COLO668 (cell line): Measurements from ENCODE around the gene HINT1.
"Not testable (repeated sequence)": the region's sequence is repeated elsewhere in the genome, so short reads cannot be mapped to it uniquely, and the experiment has no call there.

ENCODE experiments used
- DNase-seq: peaks from one replicate; lab custom pipeline; 2025; ENCODE audit not compliant: unreplicated experiment; lab: John Stamatoyannopoulos, UW

Gene HINT1

GRCh38 chr5:131165119-131165727, at the start of gene HINT1:
HINT1 (minus strand) TSS chr5:131165256; CDS start chr5:131165205, 51 bp downstream.
- DNase-seq = peak; percentile 90

- no peak for DNase-seq
Observed at GRCh38 chr5:131214609-131215227, 49.7 kb upstream of the HINT1 start.

GRCh38 chr5:131212471-131213021, 47.5 kb upstream of the HINT1 start:
- no peak for DNase-seq

- no peak for DNase-seq
Observed at GRCh38 chr5:131211669-131212068, 46.6 kb upstream of the HINT1 start.

GRCh38 chr5:131210151-131210510, 45.1 kb upstream of the HINT1 start:
- no peak for DNase-seq

- DNase-seq = no peak
Observed at GRCh38 chr5:131209506-131210150, 44.6 kb upstream of the HINT1 start.

- no peak for DNase-seq
Observed at GRCh38 chr5:131209175-131209505, 44.1 kb upstream of the HINT1 start.

- DNase-seq = no peak
Observed at GRCh38 chr5:131206772-131207171, 41.7 kb upstream of the HINT1 start.

- no peak for DNase-seq
Observed at GRCh38 chr5:131206061-131206460, 41.0 kb upstream of the HINT1 start.

GRCh38 chr5:131204964-131205363, 39.9 kb upstream of the HINT1 start:
- DNase-seq = no peak

GRCh38 chr5:131200560-131200959, 35.5 kb upstream of the HINT1 start:
- DNase-seq = no peak

GRCh38 chr5:131198625-131199024, 33.6 kb upstream of the HINT1 start:
- no peak for DNase-seq

GRCh38 chr5:131196331-131196730, 31.3 kb upstream of the HINT1 start:
- no peak for DNase-seq

GRCh38 chr5:131195696-131196095, 30.6 kb upstream of the HINT1 start:
- no peak for DNase-seq

GRCh38 chr5:131194725-131195124, 29.7 kb upstream of the HINT1 start:
- no peak for DNase-seq

GRCh38 chr5:131193897-131194296, 28.8 kb upstream of the HINT1 start:
- DNase-seq = not testable (repeated sequence)

- DNase-seq = no peak
Observed at GRCh38 chr5:131193106-131193505, 28.1 kb upstream of the HINT1 start.

GRCh38 chr5:131186561-131187256, 21.7 kb upstream of the HINT1 start:
- no peak for DNase-seq

GRCh38 chr5:131185523-131186104, 20.6 kb upstream of the HINT1 start:
- DNase-seq = no peak

- DNase-seq = no peak
Observed at GRCh38 chr5:131182839-131183238, 17.8 kb upstream of the HINT1 start.

- DNase-seq = no peak
Observed at GRCh38 chr5:131180407-131180806, 15.4 kb upstream of the HINT1 start.
